ENCODE measurements around the gene ARHGEF19.

The ARHGEF19 gene

DNA sequence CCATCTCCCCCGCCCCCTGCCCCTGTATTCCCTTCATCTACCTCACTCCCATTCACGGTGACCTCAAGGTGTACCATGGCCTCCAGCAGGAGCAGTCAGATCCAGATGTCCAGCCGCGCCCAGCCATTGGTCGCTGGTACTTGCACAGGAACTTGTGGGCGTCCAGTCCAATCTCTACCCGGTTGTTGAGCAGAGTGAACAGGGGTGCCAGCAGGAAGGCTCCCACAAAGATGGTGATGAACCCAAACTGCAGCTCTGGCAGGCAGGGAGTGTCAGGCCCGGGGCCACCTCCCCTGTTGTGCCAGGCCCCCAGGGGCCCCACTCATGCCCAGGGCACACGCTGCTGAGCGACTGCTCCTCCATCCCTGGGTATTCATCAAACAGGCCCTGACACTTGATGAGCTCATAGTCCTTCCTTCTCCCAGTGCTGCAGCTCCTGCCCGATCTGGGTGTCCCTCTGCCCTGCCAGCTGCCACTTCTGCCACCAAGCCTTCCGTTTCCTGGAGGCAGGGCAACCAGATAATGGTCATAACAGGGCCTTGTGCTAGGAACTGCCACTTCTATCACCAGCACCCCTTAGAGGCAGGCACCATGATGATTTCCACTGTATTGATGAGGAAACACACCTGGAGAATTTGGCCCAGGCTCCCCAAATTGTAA, 5.7 kb upstream of the ARHGEF19 start:
- TF ChIP-seq GATA2 (IDR thresholded peaks at IDR 0.05; ENCODE audit: low read depth, low read length) (no peak), GATA3 (IDR thresholded peaks at IDR 0.05; ENCODE audit: low read depth, low read length) (no peak)

GRCh38 chr1:16217061-16217785, 4.8 kb upstream of the ARHGEF19 start:
- TF ChIP-seq GATA2 (IDR thresholded peaks at IDR 0.05; ENCODE audit: low read depth, low read length) (no peak), GATA3 (IDR thresholded peaks at IDR 0.05; ENCODE audit: low read depth, low read length) (no peak)

DNA sequence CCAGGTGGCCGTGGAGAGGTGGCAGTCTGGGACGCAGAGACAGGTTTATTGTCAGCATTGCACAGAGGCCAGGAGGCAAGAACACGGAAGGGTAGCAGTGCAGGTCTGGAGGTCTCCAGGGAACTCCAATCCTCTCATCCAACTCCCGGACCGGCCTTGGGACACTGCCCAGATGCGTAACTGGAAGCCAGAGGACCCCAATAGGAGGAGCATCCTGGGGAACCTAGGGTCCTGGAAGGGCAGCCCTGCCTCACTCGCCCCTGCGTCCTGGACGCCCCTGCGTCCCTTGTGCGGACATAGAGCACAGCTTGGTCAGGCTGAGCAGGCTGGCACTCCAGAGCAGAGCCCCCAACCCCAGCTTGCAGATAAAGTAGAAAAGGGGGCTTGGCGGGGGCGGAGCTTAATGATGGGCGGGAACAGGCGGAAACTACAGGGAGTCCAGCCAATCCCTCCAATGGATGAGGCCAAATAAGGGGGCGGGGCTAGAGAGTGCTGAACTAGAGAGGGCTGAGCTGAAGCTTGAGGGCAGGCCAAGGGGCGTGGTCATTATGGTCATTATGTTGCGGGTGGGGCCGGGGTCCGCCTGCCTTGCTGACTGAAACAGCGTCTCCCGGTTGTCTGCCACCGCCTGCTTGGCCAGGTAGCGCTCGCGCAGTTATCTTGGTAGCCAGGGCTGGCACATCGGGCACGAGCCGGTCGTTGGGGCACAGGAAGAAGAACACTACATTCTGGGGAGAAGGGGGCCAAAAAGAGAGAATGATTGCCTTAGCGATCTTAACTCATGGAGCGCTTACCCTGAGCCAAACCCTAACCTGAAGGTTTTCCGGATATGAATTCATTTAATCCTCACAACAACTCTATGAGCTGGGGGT, 3.7 kb upstream of the ARHGEF19 start:
- TF ChIP-seq GATA3 (IDR thresholded peaks at IDR 0.05; ENCODE audit: low read depth, low read length) (no peak), GATA2 (IDR thresholded peaks at IDR 0.05; ENCODE audit: low read depth, low read length) (0 out of 2 replicates have a peak, but pooled peaks have one; percentile 17)

DNA sequence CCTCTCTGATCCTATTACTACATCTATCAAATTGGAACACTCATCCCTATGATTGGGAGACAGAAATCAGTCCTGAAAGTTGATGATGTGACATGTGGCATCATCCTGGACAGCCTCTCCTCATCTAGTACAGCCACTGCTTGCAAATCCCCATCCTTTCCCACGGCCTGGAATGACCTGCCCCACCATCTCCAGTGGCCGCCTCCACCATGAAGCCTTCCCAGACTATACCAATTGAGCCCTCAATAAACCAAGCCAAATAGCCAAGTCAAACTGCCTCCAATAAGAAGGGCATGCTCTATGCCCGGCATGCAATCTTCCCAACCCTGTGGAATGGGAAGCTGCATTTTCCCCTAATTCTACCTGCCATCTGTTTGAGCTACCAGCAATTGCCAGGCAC, 561 bp upstream of the ARHGEF19 start:
- no peak for TF ChIP-seq GATA2 (IDR thresholded peaks at IDR 0.05; ENCODE audit: low read depth, low read length)
- TF ChIP-seq GATA3 (IDR thresholded peaks at IDR 0.05; ENCODE audit: low read depth, low read length): no peak

DNA sequence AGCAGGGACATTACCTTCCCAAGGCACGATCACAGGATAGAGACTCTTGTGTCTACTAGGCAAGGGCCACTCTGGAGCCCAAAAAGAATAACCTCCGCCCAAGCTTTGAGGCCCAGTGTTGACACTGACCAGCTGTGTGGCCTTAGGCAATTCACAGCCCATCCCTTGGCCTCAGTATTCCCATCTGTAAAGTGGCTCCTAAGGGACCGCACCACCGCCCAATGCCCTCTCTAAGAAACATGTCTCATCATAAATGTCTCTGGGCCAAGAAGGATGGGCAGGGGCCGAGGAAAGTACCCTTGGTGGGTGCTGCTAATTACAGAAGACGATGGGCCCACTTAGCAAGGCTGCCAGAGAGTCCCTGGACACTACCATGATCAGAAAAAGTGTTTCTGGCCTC, 628 bp downstream of the ARHGEF19 start:
- TF ChIP-seq GATA3 (IDR thresholded peaks at IDR 0.05; ENCODE audit: low read depth, low read length) (no peak), GATA2 (IDR thresholded peaks at IDR 0.05; ENCODE audit: low read depth, low read length) (no peak)

GRCh38 chr1:16210581-16210980, 1.9 kb downstream of the ARHGEF19 start:
- TF ChIP-seq GATA3 (IDR thresholded peaks at IDR 0.05; ENCODE audit: low read depth, low read length) (no peak), GATA2 (IDR thresholded peaks at IDR 0.05; ENCODE audit: low read depth, low read length) (no peak)

DNA sequence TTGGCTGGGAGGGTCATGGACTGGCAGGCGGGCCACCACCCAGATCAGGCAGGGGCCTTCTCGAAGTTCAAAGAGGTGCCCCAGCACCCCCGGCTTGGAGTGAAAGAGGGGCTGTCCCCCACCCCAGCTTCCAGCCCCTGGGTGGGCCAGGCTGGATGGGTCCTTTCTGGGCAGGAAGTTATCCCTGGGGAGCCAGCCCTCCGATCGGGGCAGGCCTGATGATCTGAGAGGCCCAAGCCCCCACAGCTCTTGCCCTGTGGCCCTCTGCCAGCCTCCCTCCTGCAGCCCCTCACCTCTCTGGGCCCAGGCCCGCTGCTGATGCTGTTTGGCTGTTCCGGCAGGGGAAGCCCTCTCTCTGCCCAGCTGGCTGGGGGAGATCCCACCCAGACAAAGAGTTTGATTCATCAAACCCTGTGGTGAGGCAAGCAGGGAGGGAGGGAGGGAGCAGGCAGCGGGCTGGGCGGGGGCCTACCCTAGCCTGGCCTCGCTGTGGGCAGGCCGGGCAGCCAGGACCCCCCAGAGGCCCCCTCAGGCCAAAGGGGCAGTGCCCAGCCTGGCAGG, 2.5 kb downstream of the ARHGEF19 start:
- TF ChIP-seq GATA2 (IDR thresholded peaks at IDR 0.05; ENCODE audit: low read depth, low read length) (no peak), GATA3 (IDR thresholded peaks at IDR 0.05; ENCODE audit: low read depth, low read length) (no peak)

DNA sequence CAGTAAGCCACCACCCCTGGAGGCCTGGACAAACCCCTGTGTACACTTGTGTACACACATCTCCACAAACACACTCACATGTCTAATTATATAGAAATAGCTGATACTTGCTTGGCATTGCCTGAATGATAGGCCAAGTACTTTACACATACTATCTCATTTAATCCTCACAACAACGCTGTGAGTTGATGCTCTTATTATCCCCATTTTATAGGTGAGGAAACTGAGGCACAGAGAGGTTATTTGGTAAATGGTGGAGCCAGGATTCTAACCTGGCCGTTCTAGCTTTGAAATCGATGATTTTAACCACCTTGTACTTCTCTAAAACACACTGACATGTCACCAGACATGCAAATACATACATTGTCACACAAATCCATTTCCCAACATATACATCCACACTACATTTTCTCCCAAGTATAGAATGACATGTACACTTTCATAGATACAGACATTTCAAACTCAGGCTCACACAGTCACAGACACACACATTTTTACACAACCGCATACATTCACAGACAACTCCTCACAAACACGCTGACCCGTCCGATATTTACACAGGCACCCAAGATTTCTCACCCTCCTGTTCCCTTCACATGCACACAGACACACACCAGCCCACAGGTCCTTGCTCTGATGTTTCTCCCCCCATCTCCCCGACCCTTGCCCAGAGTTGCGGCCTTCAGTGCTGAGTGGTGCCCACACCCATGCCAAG, 3.2 kb downstream of the ARHGEF19 start:
- TF ChIP-seq GATA3 (IDR thresholded peaks at IDR 0.05; ENCODE audit: low read depth, low read length) (no peak), GATA2 (IDR thresholded peaks at IDR 0.05; ENCODE audit: low read depth, low read length) (no peak)

DNA sequence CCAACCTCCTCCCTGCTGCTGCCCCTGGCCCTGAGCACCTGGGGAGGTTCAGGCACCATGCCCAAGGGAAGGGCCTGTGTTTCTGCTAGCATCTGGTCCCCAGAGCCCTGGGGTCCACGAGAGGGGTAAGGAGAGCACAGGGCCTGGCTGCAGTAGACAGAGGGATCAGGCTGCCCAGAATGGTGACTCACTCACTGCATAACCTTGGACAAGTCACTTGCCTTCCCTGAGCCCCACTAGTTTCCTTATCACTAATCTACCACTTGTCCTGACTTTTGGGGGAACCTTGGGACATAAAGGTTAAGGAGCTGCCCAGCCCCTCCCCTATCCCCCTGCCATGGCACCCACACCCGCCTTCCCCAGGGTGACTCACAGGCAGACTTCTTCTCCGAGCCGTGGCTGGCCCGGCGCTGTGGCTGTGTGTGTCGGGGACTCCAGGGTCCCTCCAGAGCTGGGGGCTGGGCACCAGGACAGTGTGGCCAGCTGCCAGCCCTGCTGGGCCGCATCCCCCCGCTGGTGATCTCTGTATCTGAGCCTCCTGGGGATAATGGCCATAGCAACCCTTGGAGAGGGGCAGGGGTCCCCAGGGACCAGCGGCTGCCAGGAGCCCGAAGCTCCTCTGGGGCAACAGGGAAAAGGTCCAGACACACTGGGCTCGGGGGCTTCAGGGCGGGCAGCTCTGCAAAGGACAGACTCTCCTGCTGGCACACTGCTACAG, 4.0 kb downstream of the ARHGEF19 start:
- TF ChIP-seq GATA3 (IDR thresholded peaks at IDR 0.05; ENCODE audit: low read depth, low read length): no peak

GRCh38 chr1:16207318-16208269, 4.9 kb downstream of the ARHGEF19 start:
- TF ChIP-seq GATA3 (IDR thresholded peaks at IDR 0.05; ENCODE audit: low read depth, low read length): no peak

GRCh38 chr1:16206547-16207317, 5.7 kb downstream of the ARHGEF19 start:
- TF ChIP-seq GATA3 (IDR thresholded peaks at IDR 0.05; ENCODE audit: low read depth, low read length) (no peak), GATA2 (IDR thresholded peaks at IDR 0.05; ENCODE audit: low read depth, low read length) (no peak)

All from SH-SY5Y (cell line).